Fibroblast of skin of left biceps (primary cell): Measurements from ENCODE around the gene ANKFN1.

Experiments used
- DNase-seq, 2 experiments: peaks; one replicate each; pipeline ENCODE4 v3.0.0-alpha.2; 2013; ENCODE audit warnings: low read depth in 2 of 2

ANKFN1 gene

DNA sequence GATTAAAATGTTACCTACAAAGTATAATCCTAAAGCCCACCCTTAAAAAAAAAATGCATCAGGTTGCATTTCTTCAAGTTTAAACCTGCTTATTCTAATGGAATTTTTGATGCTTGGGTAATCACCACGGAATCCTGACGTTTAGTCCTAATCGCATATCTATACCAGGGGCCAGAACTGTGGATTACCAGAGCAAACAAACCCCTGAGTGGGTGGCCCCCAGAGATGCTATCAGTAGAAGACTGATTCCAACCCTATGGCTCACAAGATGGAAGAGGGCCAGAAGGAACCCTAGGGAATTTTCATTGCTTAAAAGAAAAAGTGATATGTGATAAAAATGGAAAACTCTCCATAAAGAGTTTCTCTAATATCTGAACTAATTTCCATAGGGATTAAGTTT lies 288.0 kb downstream of the ANKFN1 start:
- peak; percentile 74 to 80 for DNase-seq

DNA sequence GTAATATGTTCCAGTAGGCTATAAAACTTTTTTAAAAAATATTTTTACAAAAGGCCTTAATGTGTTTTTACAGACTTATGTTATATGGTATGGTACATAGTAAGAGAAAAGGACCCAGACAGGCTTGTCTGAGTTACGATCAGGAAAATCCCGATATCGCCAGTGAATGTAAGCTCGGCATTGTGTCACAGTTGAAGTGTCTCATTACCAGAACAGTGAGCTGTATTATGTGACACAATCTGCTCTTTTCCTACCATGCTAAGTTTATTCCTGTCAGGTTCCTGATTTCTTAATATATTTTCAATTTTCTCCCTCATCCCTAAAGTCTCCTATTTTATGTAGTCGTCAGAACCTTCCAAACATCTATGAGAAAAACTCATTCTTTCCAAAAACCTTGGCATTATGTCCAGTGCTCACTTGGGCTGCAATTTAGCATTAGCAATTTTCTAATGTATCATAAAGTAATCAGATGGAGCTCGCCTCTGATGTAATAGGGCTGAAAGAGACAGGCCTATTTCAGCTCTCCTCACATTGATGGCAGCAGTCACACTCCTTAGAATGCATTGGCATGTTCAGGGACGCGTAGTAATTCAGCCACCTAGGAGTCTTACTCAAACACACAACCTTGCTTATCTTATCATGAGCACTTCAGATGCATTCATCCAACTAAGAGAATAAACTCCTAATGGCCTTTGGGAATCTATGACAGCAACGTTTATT lies 292.6 kb downstream of the ANKFN1 start:
- DNase-seq, result no peak

DNA sequence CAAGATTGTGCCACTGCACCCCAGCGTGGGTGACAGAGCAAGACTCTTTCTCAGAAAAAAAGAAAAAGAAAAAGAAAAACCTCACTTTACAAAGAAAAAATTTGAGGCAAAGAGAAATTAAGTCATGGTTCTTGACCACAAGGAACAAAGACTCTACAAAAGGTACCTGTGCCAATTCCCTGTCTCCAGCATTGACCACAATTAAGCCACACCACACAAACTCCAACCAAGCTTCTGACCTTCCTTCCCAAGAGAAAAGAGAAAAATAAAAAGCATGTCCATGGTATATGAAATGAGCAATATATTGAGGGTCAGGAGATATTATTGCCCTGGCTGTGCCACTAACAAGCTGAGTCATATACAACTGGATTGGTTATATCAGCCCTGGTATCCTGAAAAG lies 293.9 kb downstream of the ANKFN1 start:
- DNase-seq, result no peak

DNA sequence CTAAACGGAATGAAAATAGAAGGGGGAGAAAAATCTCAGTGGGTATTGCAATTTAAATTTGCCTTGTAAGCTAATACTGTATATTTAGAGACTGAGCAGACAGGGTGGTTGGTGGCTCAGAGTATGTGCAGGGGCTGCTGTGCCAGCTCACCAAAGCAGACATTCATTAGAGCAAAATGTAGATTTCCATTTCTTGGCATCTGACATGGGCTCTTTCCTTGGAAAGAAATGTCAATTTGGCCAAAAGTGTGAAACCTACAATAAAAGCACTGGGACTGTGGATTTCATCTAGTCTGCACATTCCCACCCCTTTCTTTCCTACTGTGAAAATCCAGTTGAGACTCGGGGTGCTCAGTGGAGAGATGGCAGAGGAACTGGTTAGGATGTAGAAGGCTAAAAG lies 295.1 kb downstream of the ANKFN1 start:
- no peak for DNase-seq

DNA sequence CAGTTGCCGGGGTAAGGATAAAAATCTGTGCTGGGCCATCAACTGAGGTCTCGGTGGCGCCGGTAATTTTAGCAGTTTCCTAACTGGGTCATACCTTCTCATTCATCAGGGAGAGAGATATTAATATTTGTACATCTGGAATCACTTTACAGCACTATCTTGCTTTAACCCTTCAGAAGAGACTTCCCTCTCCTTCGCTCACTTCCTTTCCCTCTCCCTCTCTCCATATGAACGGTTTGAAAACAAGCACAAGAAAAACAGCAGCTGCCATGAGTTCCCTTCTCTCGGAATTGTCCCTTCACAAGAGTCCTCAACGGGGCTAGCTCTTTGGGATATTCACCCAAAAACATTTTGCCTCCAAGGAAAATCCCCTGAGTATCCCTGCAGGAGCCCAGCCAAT lies 295.9 kb downstream of the ANKFN1 start:
- DNase-seq, result no peak

DNA sequence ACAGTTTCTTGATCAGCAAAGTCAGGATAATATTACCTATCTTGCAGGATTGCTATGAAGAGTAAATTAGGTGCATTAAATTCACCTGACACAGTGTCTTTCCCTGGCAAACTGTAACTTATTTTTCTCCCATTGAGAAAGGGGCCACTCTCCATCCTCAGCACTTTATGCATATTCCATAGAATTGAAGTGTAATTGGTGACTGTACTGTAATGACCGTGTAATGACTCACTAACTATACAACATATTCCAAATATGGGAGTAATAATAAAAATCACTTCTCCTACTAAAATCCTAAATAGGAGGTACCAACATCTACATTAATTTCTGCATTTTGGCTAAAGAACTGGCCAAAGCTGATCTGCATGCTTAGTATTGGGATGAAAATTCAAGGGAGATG lies 298.4 kb downstream of the ANKFN1 start:
- no peak for DNase-seq

DNA sequence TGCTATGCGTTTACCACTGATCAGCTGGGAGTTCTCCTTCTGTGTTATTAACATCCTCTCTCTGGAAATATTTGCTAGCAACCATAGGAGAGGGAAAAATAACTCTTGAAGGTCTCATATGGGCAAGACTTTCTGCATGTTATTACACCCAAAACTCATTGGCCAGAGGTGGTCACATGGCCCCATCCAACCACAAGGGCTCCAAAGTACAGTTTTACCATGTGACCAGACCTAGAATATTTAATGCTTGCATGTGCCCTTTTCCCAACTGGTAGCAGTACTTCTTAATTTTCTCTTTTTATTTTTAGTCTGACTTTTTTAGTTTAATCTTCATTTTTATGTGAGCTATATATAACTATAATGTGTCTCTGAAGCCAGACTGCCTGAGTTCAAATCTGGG lies 299.2 kb downstream of the ANKFN1 start:
- no peak for DNase-seq

DNA sequence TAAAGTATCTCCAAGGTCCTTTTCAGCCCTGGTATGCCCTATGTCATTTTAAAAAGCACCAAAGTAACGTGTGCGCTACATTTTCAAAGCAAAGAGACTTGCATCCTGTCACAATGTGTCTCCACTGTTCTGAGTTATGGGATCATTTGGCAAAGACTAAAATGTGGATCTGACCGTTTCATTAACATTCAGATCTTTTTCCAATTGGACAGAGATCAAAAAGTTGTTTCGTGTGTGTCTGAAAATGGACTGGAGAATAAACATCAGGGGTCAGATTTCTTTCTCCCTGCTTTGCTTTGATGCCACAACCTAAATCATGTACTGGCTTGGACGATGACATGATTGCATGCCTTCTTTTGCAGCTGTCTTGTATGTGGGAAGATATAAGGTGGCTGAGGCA lies 304.2 kb downstream of the ANKFN1 start:
- DNase-seq, result no peak

DNA sequence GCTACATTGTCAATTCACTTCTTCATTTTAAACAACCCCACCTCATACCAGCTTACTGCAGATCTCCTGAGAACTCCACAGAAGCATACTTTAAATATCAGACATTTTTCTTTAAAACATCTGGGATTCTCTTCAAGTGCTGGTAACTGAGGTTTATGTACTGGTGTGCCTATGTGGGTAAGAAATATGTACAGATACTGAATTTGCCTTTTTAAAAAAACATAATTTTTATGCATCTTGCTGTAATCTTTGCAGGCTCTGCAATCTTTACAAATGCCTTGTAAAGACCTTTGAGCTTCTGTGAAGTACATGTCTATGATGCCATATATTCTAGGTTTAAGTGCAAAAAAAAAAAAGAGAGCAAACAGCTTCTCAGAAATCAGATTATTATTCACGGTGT lies 312.6 kb downstream of the ANKFN1 start:
- DNase-seq, result no peak

DNA sequence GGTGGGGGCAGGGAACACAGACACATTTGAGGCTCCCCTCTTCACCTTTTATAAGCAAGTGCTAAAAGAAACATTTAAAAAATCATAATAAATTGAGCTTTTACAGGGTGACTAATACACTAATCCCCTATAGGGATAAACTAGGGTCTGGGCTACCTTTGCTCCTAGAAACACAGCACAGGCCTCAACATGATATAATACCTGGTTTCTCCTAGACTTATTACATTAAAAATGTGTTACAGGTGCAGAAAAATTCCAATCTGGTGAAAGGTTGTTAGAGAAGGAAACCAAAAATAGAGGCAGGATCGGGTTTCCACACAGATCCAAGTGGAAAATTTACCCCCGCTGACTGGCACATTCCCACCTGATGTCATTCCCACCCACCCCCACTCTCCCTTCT lies 315.6 kb downstream of the ANKFN1 start:
- no peak for DNase-seq

DNA sequence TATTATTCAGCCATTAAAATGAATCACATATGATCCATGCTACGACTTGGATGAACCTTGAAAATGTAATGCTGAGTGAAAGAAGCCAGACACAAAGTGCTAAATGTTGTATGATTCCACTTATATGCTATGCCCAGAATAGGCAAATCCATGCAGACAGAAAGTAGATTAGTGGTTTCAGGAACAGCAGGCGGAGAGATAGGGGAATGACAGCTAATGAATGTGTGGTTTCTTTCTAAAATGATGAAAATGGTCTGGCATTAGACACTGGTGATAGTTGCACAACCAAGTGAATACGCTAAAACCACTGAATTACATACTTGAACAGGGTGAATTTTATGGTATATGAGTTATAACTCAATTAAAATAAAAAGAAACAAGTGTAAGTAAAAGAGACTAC lies 318.4 kb downstream of the ANKFN1 start:
- peak; percentile 29 to 36 for DNase-seq

DNA sequence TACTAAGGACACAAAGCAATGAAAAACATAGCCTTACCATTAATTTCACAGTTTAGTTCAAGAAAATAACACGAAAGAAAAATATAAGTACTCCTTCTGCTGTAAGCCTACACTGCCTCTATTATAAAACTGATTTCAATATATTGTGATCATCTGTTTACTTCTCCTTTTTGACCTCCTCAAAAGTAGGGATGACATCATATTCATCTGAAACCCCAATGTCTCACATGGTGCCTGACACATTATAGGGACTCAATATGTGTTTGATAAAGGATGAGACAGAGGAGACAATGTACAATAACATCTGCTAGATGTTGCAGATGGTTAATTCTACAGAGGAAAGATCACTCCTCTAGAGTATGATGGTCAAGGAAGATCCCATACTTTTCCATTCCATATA lies 321.8 kb downstream of the ANKFN1 start:
- DNase-seq, result no peak

DNA sequence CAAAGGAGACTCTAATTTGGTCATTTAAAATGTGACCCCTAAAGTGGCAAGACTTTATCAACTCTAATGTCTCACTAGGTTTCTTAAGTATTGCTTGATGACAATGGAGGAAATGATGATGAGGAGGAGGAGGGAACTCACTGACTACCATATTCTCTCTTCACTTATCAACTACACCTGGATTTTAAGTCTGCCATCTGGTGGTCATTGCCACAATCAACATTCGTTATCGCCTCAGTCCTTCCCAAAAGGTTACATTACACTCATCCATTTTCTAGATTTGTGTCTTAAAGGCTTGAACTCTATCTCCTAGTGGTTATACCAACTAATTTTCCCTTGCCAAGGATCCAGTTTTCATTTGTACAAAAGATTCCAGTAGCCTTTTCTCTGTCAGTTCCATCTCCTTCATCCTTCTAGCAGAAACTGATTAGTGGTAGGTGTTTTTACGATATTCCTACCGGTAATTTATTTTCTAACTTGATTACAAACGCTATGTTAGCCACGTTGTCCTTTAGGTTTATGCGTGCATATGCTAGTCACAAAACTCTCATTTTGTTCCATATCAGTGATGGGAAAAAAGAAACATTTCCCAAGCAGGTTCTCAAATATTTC lies 325.7 kb downstream of the ANKFN1 start:
- no peak for DNase-seq

DNA sequence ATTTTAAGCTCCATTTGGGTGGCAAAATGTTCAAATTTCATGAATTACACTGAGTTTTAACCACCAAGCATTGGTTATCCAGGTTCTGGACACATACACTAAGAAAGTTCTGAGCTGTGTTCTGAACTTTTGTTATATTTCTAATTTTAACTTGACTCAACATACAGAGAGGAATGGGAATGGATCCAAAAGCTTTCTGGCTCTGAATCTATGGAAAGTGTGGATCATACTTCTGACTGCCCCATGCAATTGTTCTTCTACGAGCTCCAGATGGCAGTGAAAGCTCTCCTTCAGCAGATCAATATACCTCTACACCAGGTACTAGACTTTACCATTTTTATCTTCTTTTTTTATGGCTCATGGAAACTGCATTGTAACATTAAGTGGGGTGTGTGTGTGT lies 327.2 kb downstream of the ANKFN1 start:
- DNase-seq, result peak in 1 of 2 experiments; percentile 17

DNA sequence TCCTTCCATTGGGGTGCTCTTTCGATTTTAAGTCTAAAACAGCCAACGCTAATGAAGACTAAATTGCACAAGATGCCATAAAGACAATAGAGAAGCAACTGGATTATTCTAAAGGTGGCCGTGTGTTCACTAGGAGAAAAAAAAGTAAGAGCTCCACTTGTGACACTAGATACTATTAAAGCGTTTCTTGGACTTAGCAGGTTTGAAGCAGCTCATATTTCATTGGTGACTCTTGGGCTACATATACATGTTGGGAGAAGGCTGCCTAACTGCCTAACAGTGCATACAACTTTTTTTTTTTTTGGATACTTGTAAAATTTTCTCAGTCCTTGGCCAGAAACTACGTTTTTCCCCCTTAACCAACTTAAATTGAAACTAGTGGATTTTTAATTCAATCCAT lies 328.4 kb downstream of the ANKFN1 start:
- DNase-seq, result no peak

DNA sequence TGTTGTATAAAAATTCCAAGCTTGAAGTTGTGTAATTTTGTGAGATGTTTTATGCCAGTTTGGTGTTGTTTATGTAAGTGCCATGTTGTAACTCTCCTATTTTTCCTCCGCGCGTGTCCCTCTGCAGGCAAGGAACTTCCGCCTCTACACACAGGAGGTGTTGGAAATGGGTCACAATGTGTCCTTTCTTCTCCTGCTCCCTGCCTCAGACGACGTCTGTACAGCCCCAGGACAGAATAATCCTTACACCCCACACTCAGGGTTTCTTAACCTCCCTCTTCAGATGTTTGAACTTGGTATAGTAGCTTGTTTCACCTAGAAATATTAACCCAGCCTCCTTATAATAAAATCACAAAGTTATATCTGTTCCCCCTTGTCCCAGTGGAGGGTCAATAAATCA lies 329.0 kb downstream of the ANKFN1 start:
- DNase-seq, result no peak

DNA sequence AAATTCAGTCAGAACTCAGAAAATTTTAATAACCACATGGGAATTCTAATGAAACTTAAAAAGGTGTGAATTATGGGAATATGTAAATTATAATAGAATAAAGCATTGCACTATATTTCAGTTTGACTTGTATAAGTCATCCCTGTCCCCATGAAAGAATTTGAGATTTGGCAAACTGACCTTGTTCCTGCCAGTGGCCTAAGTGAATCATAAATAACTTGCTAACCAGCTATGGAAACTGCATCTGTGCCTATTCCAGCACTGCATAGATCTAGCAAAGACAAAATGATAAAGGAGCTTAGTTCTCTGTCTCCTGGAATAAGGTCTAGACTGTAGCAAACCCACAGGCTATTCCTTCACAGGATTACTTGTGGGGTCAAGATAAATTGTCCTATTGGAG lies 333.5 kb downstream of the ANKFN1 start:
- no peak for DNase-seq

DNA sequence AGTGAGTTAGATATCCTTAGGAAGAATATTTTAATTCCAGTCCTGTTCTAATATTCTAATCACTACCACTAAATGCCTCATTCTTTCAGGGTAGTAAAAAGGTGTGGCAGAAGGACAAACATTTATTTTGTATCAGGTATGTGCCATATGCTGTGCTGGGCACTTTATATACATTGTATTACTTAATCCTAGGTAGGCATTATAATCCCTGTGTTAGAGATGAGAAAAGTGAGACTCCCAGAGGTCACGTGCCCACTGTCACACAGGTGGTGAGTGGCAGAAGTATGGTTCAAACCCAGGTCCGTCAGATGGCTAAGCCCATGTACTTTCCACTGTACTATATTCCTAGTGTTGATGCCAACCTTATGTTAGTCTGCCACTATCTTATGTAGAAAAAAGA lies 335.5 kb downstream of the ANKFN1 start:
- DNase-seq, result no peak

DNA sequence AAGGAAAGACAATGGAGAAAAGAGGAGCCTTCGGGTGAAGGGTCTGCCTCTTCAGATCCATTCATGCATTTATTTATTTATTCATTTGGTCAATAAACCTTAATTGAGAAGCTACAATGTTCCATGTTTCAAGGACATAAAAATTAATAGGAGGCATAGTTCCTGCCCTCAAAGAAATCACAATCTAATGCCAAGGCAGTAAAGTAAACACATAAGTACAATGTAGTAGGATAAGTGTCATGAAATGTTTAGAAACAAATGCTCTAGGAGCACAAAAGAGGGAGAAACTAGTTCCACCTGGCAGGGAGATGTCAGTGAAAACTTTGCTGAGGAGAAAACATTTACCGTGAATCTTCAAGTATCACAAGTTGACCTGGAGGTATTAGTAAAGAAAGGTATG lies 336.7 kb downstream of the ANKFN1 start:
- DNase-seq, result no peak

DNA sequence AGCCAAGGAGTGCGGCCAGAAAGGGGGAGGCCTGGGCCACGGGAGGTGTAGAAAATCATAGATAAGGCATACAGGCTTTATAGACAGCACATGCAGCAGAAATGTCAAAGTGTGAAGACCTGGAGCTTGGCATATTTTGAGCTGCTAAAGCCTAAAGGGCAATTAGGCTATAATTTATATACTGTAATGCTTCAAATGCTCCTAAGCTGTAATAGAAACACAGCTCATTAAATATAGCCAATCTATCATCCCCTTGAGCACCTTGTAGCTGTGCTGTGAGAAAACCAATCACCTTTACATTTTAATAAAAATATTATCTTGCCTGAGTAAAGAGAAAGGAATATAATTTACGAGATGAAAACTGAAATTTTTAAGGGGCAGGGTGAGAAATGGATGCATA lies 342.3 kb downstream of the ANKFN1 start:
- DNase-seq, result no peak

DNA sequence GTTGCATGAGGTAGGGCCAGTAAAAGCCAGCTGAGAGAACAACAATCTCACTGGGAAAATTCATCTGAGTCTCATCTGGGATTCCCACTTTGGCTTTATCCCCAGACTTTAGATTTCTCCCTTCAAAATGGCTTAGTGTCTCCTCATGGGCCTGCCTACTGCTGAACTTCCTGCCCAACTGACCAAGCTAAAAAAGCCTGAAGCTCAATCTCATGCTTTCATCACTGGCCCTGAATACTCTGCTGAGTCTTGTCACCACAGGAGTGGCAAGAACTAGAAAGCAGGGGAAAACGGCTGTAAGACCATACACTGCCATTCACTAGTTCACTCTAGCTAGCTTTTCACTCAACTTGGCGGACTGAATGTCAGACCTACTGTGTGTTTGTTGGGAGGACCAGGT lies 343.9 kb downstream of the ANKFN1 start:
- no peak for DNase-seq

DNA sequence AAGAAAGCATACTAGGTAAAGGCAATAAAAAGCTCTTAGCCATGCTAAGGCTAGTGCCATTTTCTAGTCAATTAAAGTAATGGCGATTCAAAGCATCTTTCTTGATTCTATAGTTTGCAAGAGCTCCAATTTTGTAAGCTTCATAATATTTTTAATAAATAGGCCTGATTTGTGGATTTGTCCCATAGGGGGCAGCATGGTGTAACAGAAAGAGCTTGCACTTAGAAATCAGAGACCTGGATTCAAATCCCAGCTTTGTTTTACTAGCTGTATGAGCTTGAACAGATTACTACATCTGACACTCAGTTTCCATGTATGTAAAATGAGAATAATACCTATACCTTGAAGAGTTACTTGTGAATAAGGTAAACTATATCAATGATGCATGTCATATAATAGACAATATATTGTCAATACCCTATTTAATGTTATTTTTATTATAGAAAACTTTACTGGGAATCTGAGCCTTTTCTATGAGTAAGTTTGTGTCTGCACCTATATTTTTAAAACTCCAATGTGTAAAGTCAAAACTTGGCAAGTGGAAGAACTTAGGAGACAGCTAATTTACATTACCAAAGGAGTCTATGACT lies 346.6 kb downstream of the ANKFN1 start:
- DNase-seq, result no peak

DNA sequence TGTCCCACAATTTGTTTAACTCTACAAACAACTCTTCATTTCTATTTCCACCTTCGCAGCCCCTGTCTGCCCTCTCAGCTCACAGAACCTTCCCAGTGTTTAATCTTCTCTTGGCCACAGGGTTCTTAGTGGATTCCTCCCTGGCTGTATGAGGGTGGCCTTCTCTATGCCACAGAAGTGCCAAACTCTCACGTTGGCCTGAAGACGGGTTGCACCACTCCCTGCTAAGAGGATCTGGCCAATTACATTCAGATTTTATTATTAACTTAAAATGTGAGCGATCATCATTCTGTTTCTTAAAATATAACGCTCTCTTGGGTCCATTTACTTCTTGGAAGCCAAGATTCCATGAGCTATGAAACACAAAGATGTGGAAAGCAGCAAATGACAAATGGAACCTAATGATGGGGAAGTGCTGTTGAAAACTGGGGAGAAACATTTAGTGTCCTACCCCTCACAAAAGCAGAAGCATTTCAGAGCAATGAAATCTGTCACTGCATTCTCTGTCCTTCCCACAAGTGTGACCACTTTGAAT lies 348.9 kb downstream of the ANKFN1 start:
- DNase-seq, result no peak
